Duodenal mucosa (tissue), 2 donors: ENCODE results near the gene ANAPC4.

ENCODE experiments used
- H3K27ac ChIP-seq: one replicate; pipeline ENCODE4 v1.7.0; 2013; ENCODE audit warnings: low read depth, low read length
- H3K27me3 ChIP-seq, 2 donors: one replicate each; pipeline ENCODE4 v1.7.0; 2013; ENCODE audit warnings: low read length in 2 of 2, control low read depth in 1 of 2; ENCODE audit not compliant: insufficient read depth in 2 of 2, control insufficient read depth in 1 of 2
- H3K36me3 ChIP-seq, 2 donors: one replicate each; pipeline ENCODE4 v1.7.0; 2013; ENCODE audit warnings: low read length in 2 of 2, control low read depth in 1 of 2; ENCODE audit not compliant: insufficient read depth in 2 of 2, control insufficient read depth in 1 of 2
- H3K4me1 ChIP-seq, 2 donors: one replicate each; pipeline ENCODE4 v1.7.0; 2013; ENCODE audit warnings: low read length in 2 of 2, control low read depth in 1 of 2; ENCODE audit not compliant: insufficient read depth in 2 of 2, control insufficient read depth in 1 of 2
- H3K4me3 ChIP-seq, 2 donors: one replicate each; pipeline ENCODE4 v1.7.0; 2013; ENCODE audit warnings: low read length in 2 of 2, low read depth in 1 of 2
- H3K9ac ChIP-seq, 2 donors: one replicate each; pipeline ENCODE4 v1.7.0; 2013; ENCODE audit warnings: low read length in 2 of 2, low read depth in 1 of 2
- H3K9me3 ChIP-seq, 2 donors: one replicate each; pipeline ENCODE4 v1.7.0; 2013; ENCODE audit warnings: low read length in 2 of 2, control low read depth in 1 of 2; ENCODE audit not compliant: control insufficient read depth in 1 of 2

ANAPC4 gene

DNA sequence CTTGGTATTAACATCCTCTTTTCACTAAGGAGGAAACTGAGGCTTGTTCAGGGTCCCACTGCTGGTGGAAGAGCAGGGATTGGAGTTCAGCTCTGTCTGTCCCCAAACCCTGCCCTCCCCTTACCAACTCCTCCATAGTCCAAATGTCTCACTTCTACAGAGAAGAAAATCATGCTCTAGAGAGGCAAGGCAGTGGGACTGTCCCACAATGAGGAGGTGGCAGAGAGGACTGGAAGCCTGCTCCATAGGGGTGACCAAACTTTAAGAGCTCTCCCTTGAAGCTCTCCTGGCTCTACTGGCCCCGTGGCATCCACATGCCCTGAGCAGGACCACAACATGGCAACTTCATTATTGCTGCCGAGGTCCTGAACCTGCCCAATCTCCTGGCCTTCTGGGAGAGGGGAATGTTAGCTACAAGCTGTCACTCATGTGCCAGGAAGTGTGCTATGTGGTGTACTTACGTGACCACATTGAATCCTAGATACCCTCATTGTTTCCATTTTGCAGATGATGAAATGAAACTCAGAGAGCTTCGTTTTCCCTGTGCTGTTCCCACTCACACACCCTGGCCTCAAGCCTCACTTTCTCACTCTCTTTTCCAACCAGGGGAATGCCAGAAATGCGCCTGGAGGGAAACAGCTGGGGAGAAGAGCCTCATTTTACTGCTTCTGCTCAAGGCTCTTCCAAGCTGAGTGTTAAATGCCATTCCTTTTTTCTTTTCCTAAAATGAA lies 71.5 kb downstream of the ANAPC4 start:
- H3K27ac ChIP-seq: no peak overlapping the region
- no peaks in the 10 kb centered on the region for H3K27me3 ChIP-seq
- H3K9me3 ChIP-seq: no peaks in the 10 kb centered on the region
- H3K36me3 ChIP-seq: no peaks in the 10 kb centered on the region
- no peak overlapping the region for H3K9ac ChIP-seq
- H3K4me1 ChIP-seq: no peaks in the 10 kb centered on the region
- H3K4me3 ChIP-seq: no peak overlapping the region

DNA sequence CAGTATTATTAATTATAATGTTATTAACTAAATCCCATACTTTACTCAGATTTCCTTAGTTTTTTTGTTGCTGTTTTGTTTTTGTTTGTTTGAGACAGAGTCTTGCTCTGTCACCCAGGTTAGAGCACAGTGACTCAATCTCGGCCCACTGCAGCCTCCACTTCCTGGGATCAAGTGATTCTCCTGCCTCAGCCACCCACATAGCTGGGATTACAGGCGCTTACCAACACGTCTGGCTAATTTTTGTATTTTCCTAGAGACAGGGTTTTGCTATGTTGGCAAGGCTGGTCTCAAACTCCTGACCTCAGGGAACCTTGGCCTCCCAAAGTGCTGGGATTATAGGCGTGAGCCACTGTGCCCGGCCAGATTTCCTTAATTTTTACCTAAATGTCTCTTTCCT lies 72.2 kb downstream of the ANAPC4 start:
- no peaks in the 10 kb centered on the region for H3K9me3 ChIP-seq
- H3K27me3 ChIP-seq: no peaks in the 10 kb centered on the region
- H3K36me3 ChIP-seq: no peaks in the 10 kb centered on the region
- no peak overlapping the region for H3K4me3 ChIP-seq
- no peak overlapping the region for H3K9ac ChIP-seq
- H3K27ac ChIP-seq: no peak overlapping the region
- no peaks in the 10 kb centered on the region for H3K4me1 ChIP-seq

DNA sequence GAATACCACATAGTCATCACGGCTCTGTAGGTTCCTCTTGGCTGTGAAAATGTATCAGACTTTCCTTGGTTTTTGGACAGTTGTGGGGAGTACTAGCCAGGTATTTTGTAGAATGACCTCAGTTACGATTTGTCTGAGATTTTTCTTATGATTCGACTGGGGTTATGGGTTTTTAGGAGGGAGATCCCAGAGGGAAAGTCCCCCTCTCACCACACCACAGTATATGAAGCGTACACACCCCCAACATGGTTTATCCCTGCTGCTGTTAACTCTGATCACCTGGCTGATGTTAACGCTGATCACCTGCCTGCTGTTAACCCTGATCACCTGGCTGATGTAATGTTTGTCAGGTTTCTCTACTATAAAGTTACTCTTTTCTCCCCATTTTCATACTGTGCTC lies 72.6 kb downstream of the ANAPC4 start:
- Histone ChIP-seq H3K9me3 (no peaks in the 10 kb centered on the region), H3K4me1 (no peaks in the 10 kb centered on the region), H3K27me3 (no peaks in the 10 kb centered on the region), H3K36me3 (no peaks in the 10 kb centered on the region), H3K27ac (no peak overlapping the region), H3K4me3 (no peak overlapping the region), H3K9ac (no peak overlapping the region)

DNA sequence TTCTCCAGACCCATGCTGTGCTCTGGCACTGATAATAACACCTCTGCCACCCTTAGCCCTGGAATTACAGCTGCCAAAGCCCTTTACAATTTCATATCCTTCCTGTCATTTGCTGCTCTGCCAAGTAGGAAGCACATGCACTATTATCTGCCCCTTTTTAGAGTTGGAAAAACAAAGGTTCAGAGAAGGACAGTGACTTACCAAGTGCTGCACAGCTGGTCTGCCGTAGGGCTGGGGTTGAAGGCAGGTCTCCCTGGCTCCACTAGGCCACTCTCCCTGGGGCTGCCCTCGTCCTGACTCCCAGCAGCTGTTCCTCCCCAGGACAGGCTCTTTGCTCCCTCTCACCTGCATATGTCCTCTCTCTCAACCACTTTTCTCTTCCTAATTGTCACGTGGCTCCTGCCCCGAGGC lies 73.4 kb downstream of the ANAPC4 start:
- Histone ChIP-seq H3K4me1 (no peaks in the 10 kb centered on the region), H3K36me3 (no peaks in the 10 kb centered on the region), H3K27ac (no peak overlapping the region), H3K9ac (no peak overlapping the region), H3K4me3 (no peak overlapping the region), H3K27me3 (no peaks in the 10 kb centered on the region), H3K9me3 (no peaks in the 10 kb centered on the region)

DNA sequence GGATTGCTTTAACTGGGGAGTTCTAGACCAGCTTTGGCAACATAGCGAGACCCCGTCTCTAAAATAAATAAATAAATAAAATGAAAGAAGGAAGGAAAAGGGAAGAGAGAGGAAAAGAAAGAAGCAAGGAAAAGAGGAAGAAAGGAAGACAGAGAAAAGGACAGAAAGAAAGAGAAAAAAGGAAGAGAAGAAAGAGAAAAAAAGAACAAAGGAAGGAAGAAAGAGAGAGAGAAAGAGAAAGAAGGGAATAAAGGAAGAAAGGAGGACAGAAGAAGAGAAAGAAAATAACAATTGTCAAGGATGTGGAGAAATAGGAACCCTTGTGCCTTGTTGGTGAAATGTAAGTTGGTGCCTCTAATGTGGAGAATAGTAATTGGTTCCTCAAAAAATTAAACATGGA lies 74.6 kb downstream of the ANAPC4 start:
- H3K27me3 ChIP-seq: no peaks in the 10 kb centered on the region
- no peak overlapping the region for H3K4me3 ChIP-seq
- peaks cover 0 to under 1% of the 10 kb centered on the region in 2 donors for H3K4me1 ChIP-seq
- H3K9ac ChIP-seq: no peak overlapping the region
- no peak overlapping the region for H3K27ac ChIP-seq
- no peaks in the 10 kb centered on the region for H3K36me3 ChIP-seq
- no peaks in the 10 kb centered on the region for H3K9me3 ChIP-seq

DNA sequence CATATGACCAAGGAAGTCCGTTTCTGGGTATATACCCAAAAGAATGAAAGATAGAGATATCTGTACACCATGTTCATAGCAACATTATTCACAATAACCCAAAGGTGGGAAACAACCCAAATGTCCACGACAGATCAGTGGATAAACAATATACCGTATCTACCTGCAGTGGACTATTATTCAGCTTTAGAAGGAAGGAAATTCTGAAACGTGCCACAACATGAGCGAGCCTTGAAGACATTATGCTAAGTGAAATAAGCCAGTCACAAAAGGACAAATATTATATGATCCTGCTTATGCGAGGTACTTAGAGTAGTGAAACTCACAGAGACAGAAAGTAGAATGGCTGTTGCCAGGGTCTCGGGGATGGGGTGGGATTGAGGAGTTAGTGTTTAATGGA lies 75.0 kb downstream of the ANAPC4 start:
- H3K9me3 ChIP-seq: no peaks in the 10 kb centered on the region
- no peaks in the 10 kb centered on the region for H3K27me3 ChIP-seq
- no peak overlapping the region for H3K4me3 ChIP-seq
- peaks cover 3 to 5% of the 10 kb centered on the region in 2 donors for H3K4me1 ChIP-seq
- H3K27ac ChIP-seq: no peak overlapping the region
- H3K36me3 ChIP-seq: no peaks in the 10 kb centered on the region
- H3K9ac ChIP-seq: no peak overlapping the region

DNA sequence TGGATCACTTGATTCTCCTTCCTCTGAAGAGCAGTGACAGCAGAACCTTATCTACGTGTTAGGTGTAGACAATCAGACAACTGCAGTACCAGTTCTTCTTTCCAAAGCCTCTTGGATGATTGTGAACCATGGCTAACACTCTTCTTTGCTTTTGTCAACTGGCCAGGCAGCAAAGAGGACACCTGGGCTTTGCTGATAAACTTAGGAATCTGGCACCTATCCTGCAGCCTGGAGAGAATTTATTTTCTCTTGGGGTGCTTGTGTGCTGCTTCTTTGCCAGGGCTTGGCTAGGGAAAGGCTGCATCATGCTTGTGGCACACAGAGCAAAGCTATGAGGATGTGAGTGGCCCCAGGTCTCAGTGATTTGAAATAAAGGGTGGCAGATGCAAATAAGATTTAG lies 77.4 kb downstream of the ANAPC4 start:
- Histone ChIP-seq H3K4me3 (no peak overlapping the region), H3K9ac (no peak overlapping the region), H3K27ac (no peak overlapping the region), H3K27me3 (no peaks in the 10 kb centered on the region), H3K36me3 (no peaks in the 10 kb centered on the region), H3K9me3 (no peaks in the 10 kb centered on the region), H3K4me1 (peaks cover 6% of the 10 kb centered on the region in 2 donors)

DNA sequence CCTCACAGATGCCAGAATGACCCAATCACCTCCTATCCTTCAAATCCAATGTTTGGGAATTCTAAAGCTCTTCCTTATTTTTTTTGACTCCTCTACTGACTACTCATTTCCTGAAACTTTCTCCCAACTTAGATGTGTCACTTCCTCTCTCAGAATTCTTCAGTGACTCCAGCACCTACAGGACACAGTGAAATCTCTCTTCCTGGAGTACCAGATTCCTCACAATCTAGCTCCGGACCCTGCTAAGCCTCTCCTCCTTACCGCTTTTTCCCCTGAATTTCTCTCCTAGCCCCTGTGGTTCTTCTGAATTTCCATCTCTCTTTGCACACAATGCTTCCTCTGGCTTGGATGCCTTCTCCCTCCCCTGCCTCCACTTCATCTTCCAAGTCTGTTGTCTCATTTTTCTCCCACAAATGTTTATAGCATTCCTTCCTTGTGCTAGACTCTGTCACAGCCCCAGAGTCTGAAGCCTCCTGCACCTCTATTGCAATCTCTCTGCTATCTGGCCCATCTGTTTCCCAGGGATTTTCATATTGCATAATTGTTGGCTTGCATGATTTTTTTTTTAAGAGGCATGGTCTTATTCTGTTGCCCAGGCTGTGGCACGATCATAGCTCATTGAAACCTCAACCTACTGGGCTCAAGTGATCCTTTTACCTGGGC lies 80.1 kb downstream of the ANAPC4 start:
- Histone ChIP-seq H3K9ac (no peak overlapping the region), H3K27ac (no peak overlapping the region), H3K36me3 (no peaks in the 10 kb centered on the region), H3K9me3 (no peaks in the 10 kb centered on the region), H3K27me3 (no peaks in the 10 kb centered on the region), H3K4me1 (peaks cover 6% of the 10 kb centered on the region in 2 donors), H3K4me3 (no peak overlapping the region)

DNA sequence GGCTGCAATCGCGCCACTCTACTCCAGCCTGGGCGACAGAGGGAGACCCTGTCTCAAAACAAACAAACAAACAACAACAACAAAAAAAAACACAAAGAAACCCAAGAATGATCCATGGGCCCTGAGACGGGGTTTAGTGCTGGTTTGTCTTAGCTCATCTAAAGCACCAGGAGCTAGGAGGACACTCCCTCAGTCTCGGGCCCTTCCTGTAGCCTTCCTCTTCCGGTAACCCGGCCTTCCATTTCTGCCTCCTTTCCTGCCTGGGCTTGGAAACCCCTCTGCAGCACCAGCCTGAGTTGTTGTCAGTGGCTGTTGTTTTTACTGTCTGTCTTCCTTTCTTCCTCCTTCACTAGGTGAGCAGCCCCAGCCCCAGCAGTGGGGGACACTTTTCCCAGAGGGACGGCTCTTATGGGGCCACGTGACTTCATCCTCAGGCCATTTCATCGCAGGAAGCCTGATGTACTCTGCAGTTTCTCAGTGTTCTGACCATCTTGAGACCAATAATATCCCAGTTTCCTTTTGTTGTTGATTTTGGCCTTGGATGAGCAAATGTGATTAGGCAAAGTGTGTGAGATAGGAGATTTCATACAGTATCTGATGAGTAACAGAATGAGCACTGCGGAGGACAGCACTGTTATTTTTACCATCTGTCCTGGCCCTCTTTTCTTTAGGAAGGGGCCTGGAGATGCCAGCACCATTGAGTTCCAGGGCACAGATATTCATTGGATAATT lies 90.1 kb downstream of the ANAPC4 start:
- no peaks in the 10 kb centered on the region for H3K9me3 ChIP-seq
- H3K4me3 ChIP-seq: no peak overlapping the region
- H3K27me3 ChIP-seq: no peaks in the 10 kb centered on the region
- no peak overlapping the region for H3K27ac ChIP-seq
- H3K36me3 ChIP-seq: no peaks in the 10 kb centered on the region
- H3K4me1 ChIP-seq: no peaks in the 10 kb centered on the region
- H3K9ac ChIP-seq: no peak overlapping the region

DNA sequence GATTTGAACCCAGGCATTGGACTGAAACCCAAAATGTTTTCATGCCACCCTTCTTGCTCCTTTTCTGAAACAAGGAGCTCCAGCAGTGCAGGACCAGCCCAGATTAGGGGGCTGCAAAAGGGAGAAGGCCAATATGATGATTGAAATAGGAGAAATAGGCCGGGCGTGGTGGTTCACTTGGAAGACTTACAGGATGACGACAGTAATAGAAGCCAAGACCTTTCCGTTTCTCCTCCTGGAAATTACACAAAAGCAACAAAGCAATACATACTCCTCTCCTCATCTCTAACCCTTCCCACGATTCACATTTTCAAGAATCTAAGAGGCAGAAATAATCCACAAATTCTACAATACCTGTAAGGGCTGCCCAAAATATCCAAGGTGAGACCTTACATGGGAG lies 90.8 kb downstream of the ANAPC4 start:
- Histone ChIP-seq H3K27ac (no peak overlapping the region), H3K4me1 (no peaks in the 10 kb centered on the region)

More for the DNA sequence above, 90.8 kb downstream of the ANAPC4 start:
- Histone ChIP-seq H3K9me3 (no peaks in the 10 kb centered on the region), H3K4me3 (no peak overlapping the region), H3K36me3 (no peaks in the 10 kb centered on the region), H3K27me3 (no peaks in the 10 kb centered on the region), H3K9ac (no peak overlapping the region)
